SH-SY5Y (cell line): ENCODE results near the gene XCR1.

ENCODE experiments used
- GATA2 ChIP-seq: IDR thresholded peaks from 2 replicates; pipeline ENCODE4 v1.6.1; 2011; ENCODE audit warnings: mild to moderate bottlenecking, low read depth, low read length
- GATA3 ChIP-seq: IDR thresholded peaks from 2 replicates; pipeline ENCODE4 v1.6.1; 2011; ENCODE audit warnings: low read depth, mild to moderate bottlenecking, low read length, moderate library complexity

Gene XCR1

GRCh38 chr3:46027021-46027705 lies at the start of gene XCR1:
TSS of gene XCR1 (minus strand) at chr3:46027483. CDS start at chr3:46021947, 5,536 bp downstream.
- TF ChIP-seq GATA2 (no peak), GATA3 (no peak)

GRCh38 chr3:46076606-46077005 lies 49.3 kb upstream of the XCR1 start:
- no peak for TF ChIP-seq GATA2
- TF ChIP-seq GATA3 = no peak

- no peak for TF ChIP-seq GATA3
- no peak for TF ChIP-seq GATA2
These were observed 48.5 kb upstream of the XCR1 start for GRCh38 chr3:46075816-46076215.

GRCh38 chr3:46071222-46071858 lies 44.1 kb upstream of the XCR1 start:
- TF ChIP-seq GATA3 = no peak
- no peak for TF ChIP-seq GATA2

- TF ChIP-seq GATA3 = no peak
These were observed 43.4 kb upstream of the XCR1 start for GRCh38 chr3:46070595-46071093.

GRCh38 chr3:46068501-46068900 lies 41.2 kb upstream of the XCR1 start:
- TF ChIP-seq GATA2 (no peak), GATA3 (no peak)

GRCh38 chr3:46067401-46067800 lies 40.1 kb upstream of the XCR1 start:
- TF ChIP-seq GATA2 (no peak), GATA3 (no peak)

- TF ChIP-seq GATA2 (no peak), GATA3 (no peak)
These were observed 38.5 kb upstream of the XCR1 start for GRCh38 chr3:46065750-46066256.

- TF ChIP-seq GATA2 = no peak
- no peak for TF ChIP-seq GATA3
These were observed 38.0 kb upstream of the XCR1 start for GRCh38 chr3:46065294-46065705.

- TF ChIP-seq GATA3 = no peak
- no peak for TF ChIP-seq GATA2
These were observed 35.4 kb upstream of the XCR1 start for GRCh38 chr3:46062679-46063078.

- TF ChIP-seq GATA3 (no peak), GATA2 (no peak)
These were observed 34.6 kb upstream of the XCR1 start for GRCh38 chr3:46061887-46062286.

- TF ChIP-seq GATA3 (no peak), GATA2 (no peak)
These were observed 33.9 kb upstream of the XCR1 start for GRCh38 chr3:46061108-46061720.

GRCh38 chr3:46060551-46060950 lies 33.3 kb upstream of the XCR1 start:
- TF ChIP-seq GATA2 (no peak), GATA3 (no peak)

- TF ChIP-seq GATA3 (no peak), GATA2 (no peak)
These were observed 32.1 kb upstream of the XCR1 start for GRCh38 chr3:46059432-46059831.

- TF ChIP-seq GATA2 (no peak), GATA3 (no peak)
These were observed 31.7 kb upstream of the XCR1 start for GRCh38 chr3:46058981-46059380.

GRCh38 chr3:46057716-46058115 lies 30.4 kb upstream of the XCR1 start:
- TF ChIP-seq GATA3 (no peak), GATA2 (no peak)
